GM21717 (cell line): Measurements from ENCODE around the gene MAST4.
"Not testable (repeated sequence)": the region's sequence is repeated elsewhere in the genome, so short reads cannot be mapped to it uniquely, and the experiment has no call there.

Source experiments
- ATAC-seq: cut with Tn5 transposase; IDR thresholded peaks from one replicate; pipeline ENCODE4 v1.9.1; 2021; ENCODE audit warnings: mild to moderate bottlenecking, moderate library complexity; ENCODE audit not compliant: unreplicated experiment

MAST4 gene

DNA sequence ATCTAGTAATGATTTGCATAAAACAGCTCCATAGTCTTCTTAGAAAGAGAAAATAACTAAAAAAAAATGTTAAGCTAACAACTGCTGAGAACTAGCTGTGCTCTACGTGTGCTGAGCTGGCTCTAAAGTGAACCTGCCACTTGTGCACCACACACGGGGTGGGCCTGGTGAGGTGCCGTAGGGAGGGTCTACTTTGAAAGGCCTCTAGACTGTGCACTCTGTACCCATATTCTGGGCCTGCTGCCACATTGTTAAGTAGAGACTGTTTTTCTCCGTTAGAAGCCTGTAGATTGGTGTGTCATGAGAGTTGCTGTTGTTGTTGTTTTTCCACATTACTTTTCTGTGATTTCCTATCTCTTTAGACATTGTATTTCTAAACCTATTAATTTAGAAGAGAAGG, 506.5 kb downstream of the MAST4 start:
- ATAC-seq = no peak

DNA sequence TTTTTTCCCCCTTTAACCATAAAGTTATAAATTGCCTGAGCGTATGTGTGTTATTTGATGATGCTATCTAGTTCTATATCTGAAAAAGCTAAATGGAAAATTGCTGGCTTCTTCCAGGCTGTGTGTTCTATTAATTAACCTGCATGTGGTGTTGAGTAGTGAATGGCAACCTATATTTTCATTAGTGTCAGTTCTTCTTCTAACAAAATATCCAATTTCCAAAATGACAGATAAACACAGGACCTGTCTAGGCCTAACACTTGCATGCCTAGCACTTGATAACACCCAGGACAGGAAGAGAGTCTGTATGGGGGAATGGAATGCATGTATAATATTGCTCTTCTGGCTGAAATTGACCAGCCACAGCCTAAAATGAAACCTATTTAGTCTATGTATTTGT, 508.7 kb downstream of the MAST4 start:
- ATAC-seq = no peak

DNA sequence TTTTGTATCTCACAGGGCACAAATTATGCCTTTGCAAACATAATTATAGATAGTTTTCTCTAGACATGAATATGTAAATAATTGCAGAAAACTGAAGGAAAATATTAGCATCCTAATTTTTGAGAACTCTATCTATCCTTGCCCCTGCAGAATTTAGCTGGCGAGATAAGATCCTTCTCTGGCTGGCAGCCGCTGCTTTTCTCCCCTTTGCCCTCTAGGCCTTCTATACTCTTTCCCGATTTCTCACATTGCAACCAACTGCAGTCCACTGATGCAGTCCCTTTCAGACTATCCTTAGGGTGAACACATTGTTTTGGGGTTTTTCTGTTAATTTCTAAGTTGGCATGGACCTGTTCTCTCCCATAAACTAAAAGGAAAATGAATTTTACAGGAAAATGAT, 509.1 kb downstream of the MAST4 start:
- no peak for ATAC-seq

DNA sequence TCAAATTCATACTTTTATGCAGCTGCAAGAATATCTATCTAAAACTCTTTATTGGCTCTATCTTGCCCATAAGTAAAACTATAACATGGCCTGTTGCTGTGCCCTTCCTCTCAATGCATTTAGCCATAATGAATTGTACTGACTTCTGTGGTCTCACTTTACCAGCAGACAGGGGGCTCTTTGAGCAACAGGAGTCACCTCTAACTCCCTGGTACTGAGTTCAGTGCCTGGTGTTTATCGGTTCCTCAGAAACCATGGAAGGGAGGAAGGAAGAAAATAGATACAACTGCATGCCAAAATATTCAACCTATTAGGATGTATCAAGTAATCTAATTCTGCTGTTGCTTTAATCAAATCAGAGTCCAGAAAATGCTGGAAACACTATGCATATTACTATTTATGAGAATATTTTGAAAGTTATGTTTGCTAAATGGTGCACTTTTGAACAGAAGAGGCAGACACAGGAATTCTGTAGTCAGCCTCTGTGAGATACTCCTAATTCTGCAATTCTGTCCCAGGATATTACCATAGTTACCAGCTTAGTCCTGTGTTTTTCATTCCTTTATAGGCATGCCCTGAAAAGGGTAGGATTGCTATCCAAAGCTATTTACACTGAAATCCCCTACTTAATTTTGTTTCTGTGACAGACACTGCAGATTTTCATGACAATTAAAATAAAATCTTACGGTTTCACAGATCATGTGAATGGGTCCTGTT, 510.6 kb downstream of the MAST4 start:
- no peak for ATAC-seq

DNA sequence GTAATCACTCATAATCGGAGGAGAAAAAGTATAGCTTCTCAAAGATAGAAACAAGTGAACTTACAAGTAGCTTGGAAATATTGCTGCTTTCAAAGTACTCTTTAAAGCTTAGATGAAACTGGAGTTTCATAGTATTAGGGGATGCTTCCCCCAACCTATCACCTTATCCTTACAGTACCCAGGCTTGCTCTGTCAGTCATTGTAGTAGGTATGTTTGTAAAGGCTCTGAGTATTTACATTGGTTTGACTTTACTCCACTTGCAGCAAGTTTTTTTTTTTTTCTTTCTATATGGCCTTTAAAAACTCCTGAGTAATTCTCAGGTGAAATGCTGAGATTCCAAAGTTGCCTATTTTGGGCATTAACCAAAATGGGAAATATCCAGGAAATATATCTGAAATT, 515.6 kb downstream of the MAST4 start:
- ATAC-seq = no peak

DNA sequence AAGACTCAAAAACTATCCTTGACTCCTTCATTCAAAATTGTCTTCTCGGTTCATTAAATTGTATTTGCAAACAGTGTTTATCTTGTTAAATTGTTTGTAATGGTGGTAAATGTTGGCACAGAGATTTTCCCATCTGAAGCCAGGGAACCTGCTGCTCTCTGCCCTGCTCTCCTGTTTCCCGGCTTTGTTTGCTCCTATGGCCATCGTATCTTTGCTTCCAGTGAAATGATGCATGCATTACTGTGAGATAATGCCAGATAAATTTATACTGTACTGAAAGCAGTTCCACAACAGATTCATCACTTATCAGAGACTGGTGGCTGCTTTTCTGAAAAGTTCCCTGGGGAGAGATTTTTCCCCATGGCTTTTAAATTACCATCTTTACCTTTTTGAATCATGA, 519.1 kb downstream of the MAST4 start:
- ATAC-seq = no peak

DNA sequence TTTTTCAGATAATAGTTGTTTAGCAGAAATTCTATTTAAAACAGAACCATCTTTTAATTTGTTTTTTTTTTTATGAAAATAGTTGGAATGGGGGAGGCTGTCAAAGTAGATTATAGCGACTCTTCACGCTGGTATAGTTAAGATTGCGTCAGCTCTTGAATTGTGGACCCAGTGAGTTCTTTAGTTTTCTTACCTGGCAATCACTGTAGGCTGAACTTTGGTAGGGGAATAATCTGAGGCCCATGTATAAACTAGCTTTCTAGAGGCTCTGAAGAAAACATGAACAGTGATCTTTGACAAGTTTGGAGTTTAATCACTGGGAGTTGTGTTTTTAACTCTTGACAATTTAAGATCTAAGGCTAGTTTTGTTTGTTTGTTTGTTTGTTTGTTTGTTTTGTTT, 519.6 kb downstream of the MAST4 start:
- ATAC-seq = no peak

DNA sequence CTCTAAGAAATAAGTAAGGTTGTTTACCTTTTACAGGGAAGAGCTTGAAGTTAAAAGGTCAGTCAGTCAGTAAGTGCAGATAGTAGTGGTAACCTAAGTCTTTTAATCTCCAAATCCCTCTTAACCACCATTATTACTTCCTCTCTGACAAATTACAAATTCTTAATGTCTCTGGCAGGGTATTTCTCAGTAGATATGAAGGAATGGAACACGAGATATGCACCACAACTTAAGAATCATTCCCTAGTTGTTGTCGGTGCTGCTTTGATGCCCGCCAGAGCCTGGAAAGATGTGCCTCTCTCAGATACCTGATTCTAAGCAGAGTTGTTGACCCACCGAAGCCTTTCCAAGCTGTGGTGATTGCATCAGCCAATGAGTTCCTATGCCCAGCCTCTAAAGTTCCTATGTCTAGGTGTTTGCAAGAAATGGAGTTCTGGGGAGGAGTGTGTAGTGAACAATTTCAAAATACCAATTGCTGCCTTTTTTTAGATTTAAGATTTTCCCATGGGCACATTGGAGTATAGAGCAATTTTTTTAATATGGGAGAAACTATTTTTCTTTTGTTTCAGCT, 521.9 kb downstream of the MAST4 start:
- no peak for ATAC-seq

DNA sequence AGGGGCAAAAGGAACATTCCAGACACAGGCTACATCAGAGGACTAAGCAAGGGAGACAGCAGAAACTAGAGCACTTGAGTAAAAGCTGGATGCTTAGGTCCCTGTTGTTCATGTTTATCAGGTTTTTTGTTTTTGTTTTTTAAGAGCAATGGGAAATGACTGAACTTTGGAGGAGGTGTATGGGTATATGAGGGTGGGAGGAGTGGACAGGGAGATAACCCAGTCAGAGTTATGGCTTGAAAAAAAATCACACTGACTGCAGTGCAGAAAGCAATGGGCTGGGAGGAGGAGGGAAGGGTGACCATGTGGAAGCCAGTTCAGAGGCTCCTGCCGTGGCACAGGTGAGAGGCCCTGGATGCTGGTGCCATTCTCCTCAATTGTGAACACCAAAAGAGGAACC, 522.8 kb downstream of the MAST4 start:
- no peak for ATAC-seq

DNA sequence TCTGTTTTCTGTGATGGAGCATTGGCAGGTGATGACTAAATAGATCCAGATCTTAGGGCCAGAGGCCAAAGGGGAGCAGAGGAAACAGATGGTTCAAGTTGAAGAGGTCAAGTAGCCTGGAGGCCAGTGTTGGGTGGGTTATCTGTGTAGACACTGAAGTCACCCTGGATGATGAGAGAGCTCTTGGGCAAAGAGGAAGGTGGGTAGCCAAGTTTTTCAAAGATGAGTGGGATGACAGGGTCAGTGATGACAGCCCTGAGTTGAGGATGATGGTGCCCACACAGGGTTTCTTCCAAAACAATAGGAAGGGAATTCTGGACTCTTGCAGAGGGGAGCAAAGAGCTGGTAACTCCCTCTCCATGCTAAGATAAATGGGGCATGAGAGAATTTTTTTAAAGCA, 523.8 kb downstream of the MAST4 start:
- no peak for ATAC-seq

DNA sequence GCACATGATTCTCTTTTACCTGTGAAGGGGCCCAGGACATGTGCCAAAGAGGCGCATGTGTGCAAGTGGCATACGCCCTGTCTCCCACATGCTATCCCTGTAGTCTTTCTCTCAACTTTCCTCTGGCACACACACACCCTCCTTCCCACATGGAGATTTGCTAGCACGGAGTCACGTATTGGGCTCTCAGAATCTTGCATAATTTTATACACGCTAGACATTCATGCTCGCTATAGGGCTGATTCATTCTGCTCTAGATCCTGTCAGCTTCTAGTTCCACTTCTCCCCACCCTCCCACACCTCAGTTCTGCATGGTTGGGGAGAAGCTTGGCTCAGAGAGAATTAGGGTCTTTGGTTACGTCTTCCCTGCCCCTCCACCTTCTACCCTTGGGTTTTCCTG, 527.6 kb downstream of the MAST4 start:
- no peak for ATAC-seq

DNA sequence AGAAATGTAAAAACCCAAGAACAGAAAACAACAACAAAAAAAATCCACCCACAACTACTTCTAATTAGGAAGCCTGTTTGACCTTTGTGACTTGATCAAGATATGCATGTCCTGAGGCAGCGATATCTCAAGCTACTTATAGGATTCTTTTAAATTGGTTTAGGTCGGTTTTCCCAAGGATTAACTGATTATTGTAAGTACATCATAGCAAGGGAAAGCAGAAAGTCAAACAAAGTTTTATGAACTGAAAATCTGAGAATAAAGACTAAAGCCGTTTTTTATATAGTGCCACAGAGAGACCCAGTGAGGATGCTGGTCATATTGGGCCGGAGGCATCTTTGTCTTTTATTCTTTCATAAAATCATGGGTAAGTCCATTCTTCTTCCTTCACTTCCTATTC, 528.4 kb downstream of the MAST4 start:
- ATAC-seq = no peak

DNA sequence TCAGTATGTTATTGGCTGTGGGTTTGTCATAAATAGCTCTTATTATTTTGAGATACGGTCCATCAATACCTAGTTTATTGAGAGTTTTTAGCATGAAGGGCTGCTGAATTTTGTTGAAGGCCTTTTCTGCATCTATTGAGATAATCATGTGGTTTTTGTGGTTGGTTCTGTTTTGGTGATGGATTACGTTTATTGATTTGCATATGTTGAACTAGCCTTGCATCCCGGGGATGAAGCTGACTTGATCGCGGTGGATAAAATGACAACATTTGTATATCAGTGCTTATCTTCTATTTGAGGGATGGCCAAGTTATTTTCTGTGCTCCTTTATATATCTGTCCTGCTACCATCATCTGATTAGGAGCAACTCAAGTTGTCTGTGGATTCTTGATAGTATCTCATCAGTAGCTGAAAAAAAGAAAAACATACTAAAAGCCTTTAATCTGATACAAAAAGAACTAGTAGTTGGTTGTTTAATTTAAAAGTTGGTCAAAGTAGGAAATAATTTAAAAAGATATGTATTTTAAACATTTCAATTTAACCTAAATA, 531.2 kb downstream of the MAST4 start:
- ATAC-seq = not testable (repeated sequence)

DNA sequence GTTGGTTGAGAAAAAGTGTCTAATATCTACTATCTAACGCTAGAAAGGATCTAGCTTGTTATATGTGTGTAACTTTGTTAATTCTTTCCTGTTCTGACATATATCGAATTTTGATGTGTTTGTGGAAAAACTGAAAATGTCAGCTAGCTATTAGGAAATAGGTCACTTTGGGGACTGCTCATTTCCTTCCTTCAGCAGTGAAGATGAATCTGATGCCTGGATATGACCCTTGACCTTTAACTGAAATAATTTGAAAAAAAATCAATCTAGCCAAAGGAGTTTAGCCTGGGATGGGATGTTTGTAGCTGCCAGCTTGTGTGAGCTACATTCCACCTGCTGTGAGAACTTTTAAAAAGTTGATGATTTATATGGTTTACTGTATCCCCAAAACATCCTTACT, 533.6 kb downstream of the MAST4 start:
- no peak for ATAC-seq

DNA sequence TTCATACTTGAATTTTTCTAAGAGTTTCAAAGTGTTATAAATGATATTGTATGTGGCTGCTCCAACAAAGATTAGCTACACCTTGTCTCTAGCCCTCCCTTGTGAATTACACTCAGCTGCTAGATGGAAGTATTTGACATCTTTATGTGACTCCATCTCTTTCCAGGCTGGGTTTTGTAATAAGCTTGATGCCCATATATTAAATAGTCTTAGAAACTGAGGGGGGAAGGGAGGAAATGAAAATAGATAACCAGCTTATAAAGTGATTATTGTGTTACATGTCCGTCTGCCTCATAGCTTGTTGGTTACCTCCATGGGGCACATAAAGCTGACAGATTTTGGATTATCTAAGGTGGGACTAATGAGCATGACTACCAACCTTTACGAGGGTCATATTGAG, 537.0 kb downstream of the MAST4 start:
- ATAC-seq = no peak

DNA sequence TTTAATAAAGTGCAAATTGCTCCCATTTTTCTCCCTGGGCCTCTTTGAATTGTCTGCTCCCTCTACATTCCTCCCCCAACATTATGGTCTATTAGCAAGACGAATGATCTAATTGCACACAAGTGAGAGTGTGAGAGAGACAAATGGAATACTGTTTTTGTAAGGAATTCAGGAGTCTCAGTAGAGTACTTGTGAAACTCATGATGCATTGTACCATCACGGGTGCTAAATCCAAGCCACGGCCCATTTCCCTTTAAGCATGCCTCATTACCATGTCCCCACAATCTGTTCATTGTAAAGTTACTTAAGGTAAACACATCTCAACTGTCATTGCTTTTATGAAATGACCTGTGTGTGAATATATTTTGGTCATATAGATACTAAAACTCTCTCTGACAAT, 537.6 kb downstream of the MAST4 start:
- no peak for ATAC-seq

DNA sequence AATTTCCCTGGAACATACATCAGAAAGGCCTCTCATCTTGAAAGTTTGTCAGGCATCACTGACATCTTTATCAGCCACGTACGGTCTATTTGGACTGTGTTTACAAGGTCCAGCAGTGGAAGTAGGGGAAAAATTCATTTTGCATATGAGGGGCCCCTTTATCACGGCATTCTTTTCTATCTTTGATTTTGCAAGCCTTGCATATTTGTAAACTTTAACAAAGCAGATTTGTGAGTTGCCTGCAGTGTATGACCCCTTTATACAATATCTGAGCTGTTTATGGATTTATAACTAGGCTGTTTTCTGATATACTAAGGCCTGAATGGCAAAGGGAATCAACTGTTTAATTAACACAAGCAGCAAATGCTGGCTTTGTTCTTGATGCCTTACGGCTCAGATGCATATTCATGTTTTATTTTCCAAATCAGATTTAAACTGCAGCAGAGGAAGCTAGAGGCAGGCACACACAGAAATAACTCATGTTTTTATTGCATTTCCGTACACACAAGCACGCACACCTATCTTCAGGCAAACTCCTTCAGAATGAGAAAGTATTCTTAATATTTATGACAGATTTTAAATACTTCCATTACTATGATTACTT, 539.3 kb downstream of the MAST4 start:
- ATAC-seq = no peak

DNA sequence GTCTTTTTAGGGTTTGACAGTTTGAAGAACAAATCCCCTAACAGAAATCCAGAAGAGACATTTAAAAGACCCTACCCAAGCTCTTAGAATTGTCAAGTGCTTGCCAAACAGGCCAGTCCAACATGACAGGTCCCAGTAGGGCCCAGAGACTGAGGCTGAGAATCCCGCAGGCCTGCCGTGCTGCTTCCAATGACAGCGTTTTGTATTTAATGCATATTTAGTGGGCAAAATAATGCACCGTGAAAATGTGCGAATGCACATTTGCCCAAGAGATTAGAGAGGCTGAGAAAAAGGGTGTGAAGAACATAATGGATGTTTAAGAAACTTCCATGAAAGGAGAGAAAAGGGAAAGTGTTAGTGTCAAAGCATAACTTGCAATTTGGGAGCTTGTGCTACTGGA, 542.8 kb downstream of the MAST4 start:
- no peak for ATAC-seq

DNA sequence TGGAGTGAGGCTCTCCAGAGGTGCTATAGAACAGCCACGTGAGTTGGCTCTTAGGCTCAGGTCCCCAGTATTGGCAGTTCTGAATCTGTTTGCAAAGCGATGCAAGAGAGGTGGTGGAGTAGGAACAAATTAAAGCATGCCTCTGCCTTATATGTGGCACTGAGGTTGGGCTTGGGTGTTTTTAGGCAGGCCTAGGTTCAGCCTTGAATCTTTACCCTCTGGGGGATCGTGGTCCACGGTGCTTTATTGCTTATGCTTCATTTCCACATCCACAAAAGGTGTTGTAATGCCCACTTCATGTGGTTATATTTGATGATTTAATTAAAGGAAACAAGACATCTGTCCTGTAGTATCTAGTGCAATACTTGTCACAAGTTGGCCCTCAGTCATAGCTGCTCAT, 544.2 kb downstream of the MAST4 start:
- ATAC-seq = no peak

DNA sequence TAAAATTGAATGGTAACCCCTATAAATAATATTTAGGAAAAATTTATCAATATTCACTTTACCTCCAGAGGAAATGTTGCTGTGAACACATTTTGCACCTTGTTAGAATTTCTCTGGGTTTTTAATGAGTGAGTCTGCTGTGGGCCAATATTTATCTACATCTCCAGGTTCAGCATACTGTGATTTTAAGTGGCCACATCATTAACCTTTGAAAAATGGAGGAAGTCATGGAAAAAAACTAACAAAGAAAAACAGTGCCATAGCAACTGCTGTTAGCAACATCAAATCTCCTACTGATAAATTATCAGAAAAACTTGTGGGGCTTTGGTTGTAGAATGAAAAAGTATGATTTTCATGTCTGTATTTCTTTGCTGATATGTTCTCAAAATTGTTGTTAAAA, 545.5 kb downstream of the MAST4 start:
- ATAC-seq = no peak

DNA sequence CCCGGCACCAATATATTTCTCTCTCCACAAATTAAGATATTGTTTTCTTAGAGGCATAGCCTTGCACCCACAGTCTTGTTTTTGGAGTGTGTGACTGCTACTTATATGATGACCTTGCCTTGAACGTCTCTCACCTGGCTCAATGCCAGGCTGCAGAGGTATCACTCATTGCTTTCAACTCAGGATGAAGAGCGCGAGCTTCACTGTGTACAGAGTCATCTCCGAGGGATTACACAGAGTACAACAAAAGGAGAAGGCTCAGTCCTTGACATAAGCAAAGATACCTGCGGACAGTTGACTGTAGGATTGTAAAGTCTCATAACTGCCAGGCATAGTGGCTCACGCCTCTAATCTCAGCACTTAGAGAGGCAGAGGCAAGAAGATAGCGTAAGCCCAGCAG, 546.6 kb downstream of the MAST4 start:
- no peak for ATAC-seq

DNA sequence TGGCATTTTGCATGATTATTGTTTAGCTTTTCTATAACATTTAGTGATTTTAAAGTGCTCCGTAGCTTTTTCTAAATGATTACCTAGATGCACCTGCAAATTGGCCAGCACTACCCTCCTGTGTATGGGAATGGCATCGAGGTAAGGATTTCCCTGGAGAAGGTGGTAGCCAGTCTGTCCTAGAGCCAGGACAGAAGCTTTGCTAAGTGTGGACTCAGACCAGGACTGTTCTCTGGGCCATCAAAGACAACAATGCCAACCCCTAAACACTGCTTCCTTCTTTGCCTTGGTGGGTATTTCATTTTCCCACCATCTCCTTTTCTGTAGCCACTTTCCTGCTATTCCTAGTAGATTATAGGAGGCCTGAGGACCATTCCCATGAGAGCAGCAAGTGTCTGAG, 547.4 kb downstream of the MAST4 start:
- ATAC-seq = no peak
